B cell (primary cell): ENCODE data around the gene ATR.

ENCODE experiments used
- CTCF ChIP-seq: fragments of 200-600 bp; IDR thresholded peaks from one replicate; pipeline ENCODE4 v1.8.0; 2022; ENCODE audit warnings: antibody characterized with exemption, mild to moderate bottlenecking
- EZH2 ChIP-seq: IDR thresholded peaks from 2 replicates; pipeline ENCODE4 v1.6.1; 2012; ENCODE audit warnings: borderline replicate concordance, low read depth, mild to moderate bottlenecking, moderate library complexity, low read length; ENCODE audit not compliant: insufficient read depth, poor library complexity, severe bottlenecking

GRCh38 chr3:142509079-142509478 is 69.5 kb downstream of the ATR start:
- TF ChIP-seq EZH2 (no peak), CTCF (no peak)
